Occipital lobe (tissue), 2 donors: ENCODE results near the gene PBX3. TPM values are rescaled to one million over a fixed set of nuclear protein-coding genes. Genes with fewer than 3 reads are reported as not detected.

ENCODE experiments used
- DNase-seq: peaks from one replicate; lab custom pipeline; 2025; lab: John Stamatoyannopoulos, UW
- total RNA-seq: library from RNA; depleted of rRNA; stranded (reverse); fragments of >200 nt; gene quantifications from one replicate; pipeline ENCODE4 v1.2.3, GENCODE V29; 2014

Gene PBX3
- total RNA-seq, 1 donor from 2014 or later = 14.3 TPM

DNA sequence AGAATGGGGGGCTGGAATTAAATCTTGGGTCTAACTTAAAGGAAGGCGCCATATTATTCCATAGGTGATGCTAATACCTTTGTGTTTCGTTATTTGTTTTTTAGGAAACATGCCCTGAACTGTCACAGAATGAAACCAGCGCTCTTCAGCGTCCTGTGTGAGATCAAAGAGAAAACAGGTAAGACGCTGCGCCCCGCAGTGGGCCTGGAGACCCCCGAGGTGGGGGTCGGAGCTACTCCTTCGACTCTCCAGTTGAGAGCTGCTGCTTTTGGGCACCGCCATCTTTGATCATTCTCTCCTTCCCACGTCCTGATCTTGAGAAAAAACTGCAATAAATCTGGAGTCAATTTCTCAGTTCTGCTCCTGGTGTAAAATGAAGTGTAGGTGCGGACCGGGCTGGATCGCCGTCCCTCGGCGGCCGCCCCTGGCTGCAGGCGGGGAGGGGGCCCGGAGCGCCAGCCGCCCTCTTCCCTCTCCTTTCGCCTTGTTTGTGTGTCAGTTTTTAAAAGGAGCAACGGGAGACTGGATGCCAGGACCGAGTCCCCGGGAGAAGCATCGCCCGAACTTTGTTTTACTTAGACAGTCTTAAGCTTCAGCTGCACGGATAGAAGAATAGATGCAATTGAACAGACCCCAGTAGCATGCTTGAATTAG lies 1.4 kb downstream of the PBX3 start:
- DNase-seq = no peak

DNA sequence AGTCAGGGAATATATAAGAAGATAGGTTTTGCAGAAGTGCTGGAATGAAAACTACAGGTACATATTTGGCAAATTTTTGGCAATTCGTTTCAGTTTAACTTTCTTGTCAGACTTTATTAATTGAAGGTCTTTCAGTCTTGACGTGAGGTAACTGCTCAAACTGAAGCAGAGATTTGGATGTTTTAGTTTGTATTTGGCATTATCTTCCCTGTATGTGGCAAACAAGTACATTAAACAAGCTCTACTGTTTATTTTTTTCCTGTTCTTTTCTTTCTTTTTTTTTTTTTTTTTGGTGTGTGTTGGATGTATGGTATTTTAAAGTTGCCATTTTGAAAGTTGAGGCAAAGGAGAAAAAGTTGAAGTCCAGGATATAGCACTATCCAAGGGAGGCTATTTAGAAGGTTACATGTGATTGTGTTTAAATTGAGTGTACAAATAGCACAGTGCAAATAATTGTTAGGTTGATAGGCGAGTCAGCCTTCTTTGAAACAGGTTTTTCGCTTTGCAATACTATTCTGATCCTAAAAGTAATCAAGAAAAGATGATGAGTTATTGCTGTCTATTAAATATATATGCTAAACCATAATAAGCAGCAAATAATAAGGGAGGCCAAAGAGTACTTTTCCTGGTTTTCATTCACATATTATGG lies 2.2 kb downstream of the PBX3 start:
- no peak for DNase-seq

DNA sequence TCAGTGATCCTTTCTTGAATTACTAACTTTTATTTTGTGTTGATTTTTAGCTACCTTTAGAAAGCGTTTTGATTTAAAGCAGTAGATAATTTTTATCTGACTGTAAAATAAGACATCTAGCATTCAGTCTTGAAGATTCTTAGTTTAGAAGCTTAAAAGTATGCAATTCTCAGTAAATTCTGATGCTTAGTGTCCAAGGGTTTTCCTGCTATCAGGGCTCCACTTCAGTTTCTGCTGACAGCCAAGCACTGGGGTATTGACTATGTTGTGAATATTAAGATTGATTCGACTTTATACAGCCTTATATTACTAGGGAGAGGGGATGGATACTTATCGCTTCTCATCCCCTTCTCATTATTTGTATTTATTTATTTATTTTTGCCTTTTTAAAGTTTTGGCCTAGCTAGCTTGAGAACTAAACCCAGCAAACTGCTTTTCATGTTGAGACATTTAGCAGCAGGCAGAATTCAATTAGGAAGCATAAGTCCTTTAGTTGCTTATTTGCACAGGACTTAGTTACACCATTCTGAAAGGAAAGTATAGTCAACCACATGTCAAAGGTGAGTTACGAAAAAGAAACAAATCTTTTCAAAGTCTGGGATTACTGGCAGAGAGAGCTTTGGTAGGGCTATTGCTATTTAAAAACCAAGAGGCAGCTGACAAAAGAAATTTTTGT lies 2.9 kb downstream of the PBX3 start:
- no peak for DNase-seq

DNA sequence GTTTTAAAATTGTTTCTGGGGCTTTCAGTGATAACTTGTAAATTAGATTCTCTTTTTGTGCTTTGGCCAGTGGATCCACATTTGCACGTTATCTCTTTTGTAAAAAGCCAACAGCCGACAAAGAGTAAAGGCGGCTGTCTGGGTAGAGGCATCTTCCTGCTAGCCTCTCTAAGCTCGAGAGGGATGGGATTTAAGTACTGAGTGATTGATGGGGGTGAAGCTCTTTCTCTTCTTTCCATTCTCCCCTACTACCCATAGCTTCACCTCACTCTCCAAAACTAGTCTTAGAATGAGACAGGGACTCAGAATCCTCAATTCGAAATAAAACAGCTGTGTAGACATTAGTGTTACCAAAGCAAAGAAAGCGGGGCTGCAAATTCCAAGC lies 3.4 kb downstream of the PBX3 start:
- no peak for DNase-seq

DNA sequence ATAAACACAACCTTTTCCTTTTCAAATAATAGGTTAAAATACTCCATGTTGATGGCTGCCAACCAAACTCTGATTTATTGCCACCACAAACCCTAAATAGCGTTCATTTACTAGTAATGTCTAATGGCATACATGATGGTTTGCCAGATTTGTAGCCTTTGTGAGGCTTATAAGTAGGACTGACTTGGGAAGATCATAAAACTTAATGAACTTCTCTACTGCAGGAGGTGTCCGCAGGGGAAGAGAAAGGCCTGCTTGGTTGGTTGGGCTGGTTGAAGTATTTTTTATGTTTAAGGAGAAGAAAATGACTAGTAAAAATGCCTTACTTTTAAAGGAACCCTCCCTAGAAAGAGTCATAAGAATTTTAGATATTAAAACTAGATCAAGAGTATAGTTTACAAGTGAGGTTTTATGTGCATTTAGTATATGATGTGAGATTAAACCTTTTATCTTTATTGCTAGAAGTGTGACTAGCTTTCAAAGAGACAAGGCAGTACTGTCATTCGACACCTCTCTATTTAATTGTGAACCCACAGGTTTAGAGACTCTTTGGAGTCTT lies 5.0 kb downstream of the PBX3 start:
- DNase-seq = no peak

DNA sequence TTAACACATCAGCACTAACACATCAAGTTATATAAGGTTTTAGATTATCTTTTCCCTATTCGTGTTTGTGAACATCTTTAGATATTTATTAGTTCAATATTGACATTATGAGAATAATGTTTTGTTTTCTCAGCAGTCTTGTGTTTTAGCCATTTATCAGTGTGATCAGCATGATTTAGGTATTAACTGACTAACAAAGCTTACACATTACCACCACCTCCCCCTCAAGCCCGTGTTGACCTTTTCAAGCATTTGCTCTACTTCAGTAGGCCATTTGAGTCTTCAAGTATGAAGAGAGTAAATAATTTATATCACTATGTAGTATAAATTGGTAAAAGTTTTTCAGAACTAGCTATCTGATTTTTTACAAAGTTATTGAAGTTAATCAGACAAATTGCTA lies 6.9 kb downstream of the PBX3 start:
- DNase-seq = no peak

DNA sequence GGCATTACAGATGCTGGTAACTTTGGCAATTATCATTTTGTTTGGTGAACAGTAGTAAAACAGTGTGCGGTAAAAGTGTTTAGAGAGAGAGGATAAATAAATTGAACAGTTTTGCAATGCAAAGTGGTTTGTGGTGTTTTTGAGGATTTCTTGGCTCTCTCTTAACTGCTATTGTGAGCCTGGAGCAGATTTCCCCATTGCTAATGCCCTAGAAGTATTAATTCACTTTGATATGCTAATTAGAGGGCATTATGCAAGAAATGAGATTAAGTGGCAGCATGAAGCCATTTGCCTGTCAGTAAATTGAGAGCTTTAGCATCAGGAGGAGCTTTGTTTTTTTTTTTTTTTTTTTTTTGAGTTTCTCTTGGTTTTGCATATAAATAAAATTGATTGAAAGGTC lies 8.2 kb downstream of the PBX3 start:
- no peak for DNase-seq

DNA sequence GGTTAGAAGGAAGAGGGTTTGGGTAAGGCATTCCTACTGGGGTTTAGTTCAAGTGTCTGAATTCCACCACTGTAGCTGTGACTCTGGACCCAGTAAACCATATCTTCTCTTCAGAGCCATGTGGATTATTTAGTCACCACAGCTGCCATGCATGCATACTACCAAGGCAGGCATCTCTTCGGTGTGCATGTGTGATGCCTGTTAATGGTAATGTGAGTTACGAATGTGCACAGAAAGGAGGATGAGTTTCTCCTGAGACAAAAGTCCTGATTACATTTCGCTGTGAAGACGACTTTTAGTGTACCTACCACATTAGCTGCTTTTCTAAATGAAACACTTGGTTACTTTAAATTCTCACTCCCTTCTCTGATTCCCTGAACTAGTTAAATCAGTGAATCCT lies 9.3 kb downstream of the PBX3 start:
- no peak for DNase-seq

DNA sequence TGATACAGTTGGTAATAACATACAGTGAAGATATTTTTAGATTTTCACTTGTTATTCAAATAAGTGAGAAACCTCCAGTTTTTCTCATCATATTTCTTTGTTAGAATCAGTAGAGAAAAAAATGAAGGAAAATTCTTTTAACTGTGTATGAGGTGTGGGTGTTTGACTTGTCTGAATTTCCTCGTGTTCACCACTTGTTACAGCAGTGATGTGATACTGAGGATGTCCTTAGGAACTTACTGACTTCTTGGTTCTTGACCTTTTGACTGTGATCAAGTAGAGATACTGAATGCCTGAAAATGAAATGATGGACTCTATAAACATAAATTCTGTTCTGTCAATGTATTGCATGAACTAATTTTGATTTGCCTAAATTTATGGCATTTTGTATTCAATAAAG lies 10.7 kb downstream of the PBX3 start:
- DNase-seq = no peak

DNA sequence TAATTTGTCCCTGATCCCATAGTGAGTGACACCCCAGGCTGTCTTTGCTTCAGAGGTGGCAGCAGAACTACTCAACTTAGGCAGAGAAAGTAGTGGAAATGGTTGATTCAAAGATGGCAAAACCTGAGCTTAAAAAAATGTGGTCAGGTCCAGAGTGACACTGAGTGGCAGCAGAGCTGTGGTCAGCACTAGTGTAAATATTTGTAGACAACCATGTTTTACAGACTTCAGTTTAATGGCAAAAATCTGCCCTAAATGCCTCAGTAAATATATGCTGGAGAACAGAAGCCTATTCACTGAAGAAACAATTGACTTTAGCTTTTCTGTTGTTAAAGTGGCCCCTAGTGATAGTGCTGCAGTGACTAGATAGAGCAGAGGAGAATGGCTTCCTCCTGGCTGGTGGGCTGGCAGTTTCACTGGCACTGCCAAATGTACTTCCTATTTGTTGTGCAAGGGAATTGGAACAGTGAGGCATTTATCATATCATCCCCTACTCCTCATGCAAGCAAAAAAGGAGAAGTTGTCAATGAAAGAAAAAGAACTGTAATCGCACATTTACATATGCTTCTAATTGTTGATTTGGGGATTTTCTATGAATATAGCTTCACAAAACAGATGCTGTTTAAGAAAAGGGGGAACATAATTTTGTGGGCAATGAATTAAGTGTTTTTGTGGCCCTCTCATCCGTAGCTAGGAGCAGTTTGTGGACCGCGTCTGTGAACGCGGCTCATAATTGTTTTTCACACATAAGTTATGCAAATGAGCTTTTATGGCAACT lies 12.0 kb downstream of the PBX3 start:
- DNase-seq = no peak

DNA sequence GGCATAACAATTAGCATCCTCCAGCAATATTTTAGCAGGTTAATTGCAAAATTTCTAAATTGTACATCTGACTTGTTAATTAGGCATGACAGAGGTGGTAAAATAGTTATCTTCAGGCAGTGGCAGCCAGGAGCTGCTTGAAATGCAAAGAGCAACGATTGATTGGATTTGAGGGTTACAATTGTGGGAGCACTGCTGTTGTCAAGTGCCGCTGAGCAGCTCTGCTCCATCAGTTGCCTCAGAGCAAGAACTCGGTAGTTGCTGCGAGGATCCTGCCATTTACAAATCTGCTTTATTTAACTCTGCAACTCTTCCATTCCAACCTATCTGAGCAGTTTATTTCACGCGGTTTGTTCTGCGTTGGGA lies 12.6 kb downstream of the PBX3 start:
- no peak for DNase-seq

DNA sequence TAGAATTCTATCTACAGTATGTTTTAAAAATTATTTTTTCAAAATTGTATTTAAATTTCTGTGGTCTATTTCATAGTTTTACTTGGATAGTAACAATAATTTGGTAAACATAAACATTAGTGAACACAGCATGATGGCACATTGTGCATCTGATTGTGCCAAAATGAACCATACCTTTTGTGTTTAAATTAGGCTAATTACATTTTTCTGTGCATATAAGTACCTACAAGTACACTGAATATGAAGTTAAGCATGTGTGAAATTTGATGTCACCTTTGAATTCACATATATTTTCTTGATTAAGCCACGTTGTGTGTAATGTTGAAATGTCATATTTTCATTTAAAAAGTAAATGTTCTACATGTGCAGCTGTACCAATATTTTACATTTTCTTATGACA lies 13.4 kb downstream of the PBX3 start:
- no peak for DNase-seq

DNA sequence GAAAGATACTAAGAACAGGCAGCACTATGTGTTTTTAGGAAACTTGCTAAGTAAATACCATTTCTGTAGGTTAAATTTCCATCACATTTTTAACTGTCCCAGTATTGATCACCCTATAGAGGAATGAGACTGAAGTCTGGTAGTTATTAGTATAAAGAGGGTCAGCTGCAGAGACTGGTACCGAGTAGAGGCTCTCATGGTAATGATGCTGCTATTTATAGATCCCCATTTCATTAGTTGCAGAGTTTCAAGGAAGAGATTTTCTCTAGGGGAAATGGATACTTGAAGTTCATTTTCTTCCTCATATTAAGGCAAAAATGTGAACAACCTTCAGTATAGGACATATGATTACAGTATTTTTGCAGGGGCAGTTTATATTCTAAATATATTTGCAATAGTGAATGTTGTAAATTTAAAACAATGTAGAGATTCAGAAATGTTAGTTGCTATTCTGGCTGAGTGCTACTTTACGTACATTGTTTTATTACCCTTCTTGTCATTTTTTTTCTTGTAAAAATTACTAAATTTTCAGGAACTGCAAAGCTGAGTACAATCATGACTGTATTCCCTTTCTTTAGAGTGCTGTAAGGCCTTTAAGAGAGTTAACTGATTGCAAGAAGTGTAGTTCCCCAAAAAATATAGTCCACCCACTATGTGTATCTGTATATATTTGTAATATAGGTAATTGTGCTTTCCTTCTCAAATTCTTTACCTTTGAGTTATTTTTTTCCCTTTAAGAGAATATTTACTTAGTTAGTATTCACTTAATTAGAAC lies 14.7 kb downstream of the PBX3 start:
- no peak for DNase-seq

DNA sequence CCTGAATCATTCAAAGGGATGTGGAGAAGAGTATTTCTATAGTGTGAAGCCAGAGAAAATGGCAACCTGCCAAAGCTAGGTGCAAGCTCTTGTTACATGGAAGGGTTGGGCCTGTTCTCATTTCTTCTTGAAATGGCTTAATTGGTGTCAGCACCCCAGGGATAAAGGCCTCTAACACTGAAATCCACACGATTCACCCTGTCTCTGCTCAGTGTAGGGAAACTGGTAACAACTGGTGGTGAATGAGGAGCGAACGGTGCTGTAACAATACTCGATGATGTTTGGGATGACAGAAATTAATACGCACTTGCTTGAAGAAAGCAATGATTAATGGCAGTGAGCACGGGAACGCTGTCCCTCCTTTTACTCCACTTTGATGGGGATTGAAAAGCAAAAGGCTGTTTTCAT lies 16.2 kb downstream of the PBX3 start:
- DNase-seq = no peak

DNA sequence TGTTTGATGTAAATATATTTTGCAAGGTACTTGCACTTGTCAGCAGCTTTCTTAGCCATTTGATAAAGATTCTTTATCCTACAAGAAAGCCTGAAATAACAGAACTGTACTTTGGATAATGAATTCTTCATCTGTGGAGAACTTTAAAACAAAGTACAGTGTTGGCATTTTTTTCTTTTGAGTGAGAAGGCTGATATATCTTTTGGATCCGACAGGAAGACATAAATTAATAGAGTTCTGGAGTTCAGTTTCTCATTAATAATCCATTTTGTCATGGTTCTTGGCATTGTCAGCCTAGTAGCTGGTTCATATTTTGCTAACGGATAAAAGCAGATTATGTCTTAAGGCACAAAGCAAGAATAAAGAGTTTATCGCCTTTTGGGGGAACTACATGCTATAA lies 17.0 kb downstream of the PBX3 start:
- DNase-seq = no peak

DNA sequence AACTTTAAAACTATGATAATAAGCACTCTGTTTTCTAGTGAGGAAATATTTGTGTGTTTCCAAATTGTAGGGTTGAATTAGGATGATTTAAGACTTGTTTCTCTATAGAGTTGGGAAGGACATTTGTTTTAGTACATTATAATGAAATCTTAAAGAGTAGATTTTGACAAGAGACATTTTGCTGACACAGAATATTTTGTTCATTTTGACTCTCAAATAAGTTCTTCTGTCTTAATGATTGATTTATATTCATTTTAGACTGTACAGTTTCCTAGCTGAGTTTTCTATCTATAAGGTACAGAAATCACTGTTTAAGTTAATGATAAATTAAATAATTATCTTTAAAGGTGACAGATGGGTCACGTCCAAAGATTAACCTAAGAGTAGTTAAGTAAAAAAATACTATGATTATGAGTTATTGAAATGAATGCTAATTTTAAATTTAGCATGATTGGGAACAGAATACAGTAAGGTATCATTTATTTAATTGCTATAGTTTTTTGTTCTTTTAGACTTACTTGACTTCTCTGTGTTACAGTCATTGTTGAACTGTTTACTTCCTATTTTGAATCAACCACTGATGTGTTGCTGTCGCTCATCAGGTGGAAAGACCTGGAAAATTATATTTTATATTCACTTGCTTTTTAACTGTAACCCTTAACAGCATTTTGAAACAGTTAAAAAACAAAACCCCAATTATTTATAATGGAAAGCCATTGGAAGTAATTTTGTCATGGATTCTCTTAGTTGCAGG lies 19.5 kb downstream of the PBX3 start:
- DNase-seq = no peak

DNA sequence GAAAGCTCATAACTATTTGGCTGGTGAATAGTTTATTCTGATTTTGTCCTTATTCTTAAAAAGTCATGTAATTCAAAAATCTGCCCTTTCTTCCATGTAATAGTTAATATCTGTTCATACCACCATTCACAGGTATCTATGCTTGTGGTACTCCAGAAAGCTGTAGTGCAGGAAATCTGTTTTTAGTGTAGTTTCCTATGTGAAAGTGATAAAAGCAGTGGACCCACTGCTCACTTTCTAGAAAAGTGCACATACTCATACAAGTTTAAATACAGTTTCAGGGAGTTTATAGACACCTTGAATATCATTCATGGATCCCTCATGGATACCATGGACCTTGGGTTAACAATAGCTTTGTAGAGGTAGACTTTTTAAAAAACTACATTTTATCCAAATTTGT lies 20.2 kb downstream of the PBX3 start:
- no peak for DNase-seq

DNA sequence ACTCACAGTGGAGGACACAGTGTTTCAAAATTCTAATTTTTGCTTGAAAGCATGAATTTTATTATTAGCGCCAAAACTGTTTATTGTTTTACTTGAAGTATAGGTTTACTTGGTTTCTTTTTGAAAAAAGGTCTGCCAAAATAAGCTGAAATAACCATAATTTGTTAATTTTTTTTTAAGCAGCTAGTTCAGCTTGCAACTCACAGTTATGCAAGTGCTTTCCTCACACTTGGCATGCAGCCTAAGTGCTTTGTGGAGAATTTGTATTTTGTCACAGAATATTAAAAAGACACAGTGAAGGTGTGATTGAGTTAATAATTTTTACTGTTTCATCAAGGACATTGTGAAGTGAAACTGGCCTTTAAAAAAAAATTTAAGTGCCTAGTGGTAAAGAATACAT lies 21.6 kb downstream of the PBX3 start:
- DNase-seq = no peak

DNA sequence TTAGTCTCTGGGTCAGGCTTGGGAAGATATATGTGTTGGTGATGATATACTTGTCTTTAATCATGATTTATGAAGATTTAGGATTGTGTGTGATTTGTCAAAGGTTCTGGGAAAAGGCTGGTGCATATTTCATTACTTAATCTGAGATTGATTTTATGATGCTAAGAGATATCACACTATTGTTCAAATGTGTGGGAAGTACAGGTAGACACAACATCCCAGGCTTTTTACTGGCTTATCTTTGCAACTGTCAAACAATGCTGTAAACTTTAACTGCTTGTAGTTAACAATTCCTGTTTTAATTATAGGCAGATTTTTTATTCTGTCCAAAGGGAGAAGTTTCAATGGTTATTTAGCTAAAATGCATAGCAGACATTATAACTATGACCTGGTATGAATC lies 23.9 kb downstream of the PBX3 start:
- DNase-seq = no peak

DNA sequence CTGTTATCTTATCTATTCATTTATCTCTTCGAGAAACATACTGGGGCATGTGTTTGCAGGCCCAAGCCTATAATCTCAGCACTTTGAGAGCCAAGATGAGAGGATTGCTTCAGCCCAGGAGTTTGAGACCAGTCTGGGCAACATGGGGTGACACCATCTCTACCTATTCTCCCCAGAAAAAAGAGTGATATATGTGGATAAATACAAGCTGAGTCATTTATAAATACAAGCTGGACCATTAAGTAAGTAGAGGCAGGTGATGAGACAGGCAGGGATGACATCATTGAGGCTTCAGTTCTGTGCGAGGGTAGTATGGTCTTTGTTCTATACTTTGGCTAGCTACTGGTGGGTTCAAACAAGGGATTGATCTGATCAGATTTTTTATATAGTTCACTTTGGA lies 25.6 kb downstream of the PBX3 start:
- no peak for DNase-seq

DNA sequence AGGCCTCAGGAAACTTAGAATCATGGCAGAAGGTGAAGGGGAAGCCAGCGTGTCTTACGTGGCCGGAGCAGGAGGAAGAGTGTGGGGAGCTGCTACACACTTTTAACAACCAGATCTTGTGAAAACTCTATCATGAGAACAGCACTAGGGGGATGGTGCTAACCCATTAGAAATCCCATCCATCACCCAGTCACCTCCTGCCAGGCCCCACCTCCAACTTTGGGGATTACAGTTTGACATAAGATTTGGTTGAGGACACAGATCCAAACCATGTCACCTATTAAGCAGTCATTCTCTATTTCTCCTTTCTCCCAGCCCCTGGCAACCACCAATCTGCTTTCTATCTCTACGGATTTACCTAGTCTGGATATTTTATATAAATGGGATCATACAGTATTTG lies 26.9 kb downstream of the PBX3 start:
- DNase-seq = no peak
